DMS53 treated with DMSO at 0.1 percent for 48 hours (cell line): Measurements from ENCODE around the gene GCH1.
"Not testable (repeated sequence)": the region's sequence is repeated elsewhere in the genome, so short reads cannot be mapped to it uniquely, and the experiment has no call there.

ENCODE experiments used
- DNase-seq: peaks from one replicate; lab custom pipeline; 2025; ENCODE audit not compliant: unreplicated experiment; lab: John Stamatoyannopoulos, UW

The GCH1 gene

DNA sequence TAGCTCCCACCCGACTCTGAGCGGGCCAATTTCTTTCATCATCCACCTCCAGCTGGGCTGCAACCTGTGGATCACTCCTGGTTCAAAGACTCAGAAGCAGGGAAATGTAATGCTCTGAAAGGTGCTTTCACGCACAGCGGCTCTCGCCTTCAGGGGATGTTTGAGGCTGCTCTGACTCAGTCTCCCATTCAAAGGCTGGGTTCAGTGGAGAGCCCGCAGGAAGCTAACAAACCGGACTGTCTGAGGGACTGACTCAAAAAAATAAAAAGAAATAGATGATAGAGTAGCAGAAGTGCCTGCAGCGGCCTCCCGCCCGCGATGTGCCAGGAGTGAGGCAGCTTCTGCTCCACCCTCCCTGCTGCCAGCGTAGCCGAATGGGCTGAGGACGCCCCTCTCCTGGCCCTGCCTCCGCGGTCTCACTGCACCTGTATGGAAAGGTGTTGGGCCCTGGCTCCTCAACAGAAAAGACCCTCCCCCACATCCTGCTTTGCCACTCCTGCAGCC lies 98.0 kb downstream of the GCH1 start:
- DNase-seq = no peak

DNA sequence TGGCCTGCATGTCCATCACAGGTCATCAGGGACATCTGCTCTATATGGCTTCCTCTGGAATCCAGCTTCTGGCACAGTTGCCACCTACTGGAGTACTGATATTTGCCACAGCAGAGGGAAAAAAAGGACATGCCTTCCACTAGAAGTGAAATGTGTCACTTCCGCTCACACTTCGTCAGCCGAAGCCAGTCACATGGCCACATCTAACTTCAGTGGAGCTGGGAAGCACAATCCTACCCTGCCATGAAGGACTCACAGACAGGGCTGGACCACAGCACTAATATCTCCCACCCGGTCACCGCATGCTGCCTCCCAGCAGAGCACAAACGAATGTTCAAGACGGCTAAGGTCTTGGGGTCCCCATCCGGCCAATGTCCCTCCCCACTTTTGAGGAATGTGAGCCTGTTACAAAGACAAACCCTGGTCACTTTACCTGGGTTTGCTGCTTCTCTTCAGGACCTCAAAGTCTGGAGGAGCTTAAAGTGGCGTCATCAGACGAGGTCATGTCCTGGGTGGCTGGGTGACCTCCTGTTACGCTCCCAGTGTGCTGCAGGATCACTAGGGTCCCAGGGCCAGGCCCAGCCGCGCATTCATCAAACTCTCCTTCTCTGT lies 98.6 kb downstream of the GCH1 start:
- DNase-seq = no peak

DNA sequence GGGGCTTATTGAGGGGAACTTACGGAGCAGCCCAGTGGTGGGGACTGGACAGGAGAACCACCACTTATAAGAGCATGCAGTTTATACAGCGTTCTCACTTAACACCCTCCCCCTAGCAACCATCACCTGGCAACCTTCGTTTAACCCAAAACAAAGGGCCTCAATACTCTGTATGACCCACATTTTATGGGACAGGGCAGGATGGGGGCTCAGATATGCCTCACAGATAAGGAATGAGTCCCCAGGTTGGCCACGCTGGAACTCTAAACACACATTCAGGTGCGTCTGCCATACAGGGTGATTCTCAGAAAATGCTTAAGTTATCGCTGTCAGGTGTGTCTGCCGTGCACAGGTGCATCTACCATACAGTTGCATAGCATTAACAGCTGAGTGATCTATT lies 99.2 kb downstream of the GCH1 start:
- no peak for DNase-seq

DNA sequence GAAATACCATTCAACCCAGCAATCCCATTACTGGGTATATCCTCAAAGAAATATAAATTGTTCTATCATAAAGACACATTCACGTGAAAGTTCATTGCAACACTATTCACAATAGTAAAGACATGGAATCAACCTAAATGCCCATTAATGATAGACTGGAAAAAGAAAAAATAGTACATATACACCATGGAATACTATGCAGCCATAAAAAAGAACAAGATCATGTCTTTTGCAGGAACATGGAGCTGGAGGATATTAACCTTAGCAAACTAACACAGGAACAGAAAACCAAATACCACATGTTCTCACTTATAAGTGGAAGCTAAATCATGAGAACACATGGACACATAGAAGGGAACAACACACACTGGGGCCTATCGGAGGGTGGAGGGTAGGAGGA lies 101.1 kb downstream of the GCH1 start:
- not testable (repeated sequence) for DNase-seq

DNA sequence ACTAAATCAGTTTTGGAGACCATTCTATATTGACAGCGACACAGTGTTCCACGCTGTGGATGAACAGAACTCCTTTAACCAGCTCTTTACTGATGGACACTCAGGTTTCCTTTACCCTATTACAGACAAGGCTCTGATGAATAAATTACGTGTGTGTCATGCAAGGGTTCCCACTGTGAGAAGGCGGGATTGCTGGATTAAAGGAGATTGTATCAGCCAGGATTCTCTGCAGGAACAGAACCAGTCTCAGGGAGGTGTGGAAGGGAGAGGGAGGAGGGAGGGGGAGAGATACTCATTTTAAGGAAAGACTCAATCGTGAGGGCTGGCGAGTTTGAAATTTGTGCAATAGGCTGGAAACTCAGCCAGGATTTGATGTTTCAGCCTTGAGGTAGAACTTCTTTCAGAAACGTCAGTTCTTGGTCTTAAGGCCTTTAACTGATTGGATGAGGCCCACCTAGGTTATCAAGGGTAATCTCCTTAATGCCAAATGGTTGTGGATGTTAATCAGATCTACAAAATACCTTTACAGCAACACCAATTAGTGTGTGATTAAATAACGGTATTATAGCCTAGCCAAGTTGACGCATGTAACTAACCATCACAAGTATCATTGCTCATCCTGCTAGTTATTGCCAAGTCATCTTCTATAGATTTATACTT lies 104.0 kb downstream of the GCH1 start:
- no peak for DNase-seq

DNA sequence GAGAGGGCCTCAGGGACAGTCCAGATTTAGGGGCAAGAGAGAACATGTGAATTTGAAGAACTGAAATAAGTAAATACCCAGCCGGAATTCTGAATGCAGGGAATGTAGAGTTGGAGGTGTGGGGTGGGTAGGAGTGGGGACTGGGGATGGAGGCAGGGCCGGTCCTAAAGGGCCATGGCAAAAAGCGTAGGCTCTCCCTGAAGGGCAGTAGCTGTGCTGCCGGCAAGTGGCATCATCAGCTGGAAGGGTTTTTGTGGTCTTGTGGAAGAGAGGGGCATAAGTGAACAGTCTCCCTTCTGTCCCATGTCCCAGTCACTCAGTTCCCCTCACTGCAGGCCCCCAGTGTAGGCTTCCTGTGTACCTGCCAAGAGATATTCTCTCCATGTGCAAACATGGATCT lies 104.6 kb downstream of the GCH1 start:
- no peak for DNase-seq

DNA sequence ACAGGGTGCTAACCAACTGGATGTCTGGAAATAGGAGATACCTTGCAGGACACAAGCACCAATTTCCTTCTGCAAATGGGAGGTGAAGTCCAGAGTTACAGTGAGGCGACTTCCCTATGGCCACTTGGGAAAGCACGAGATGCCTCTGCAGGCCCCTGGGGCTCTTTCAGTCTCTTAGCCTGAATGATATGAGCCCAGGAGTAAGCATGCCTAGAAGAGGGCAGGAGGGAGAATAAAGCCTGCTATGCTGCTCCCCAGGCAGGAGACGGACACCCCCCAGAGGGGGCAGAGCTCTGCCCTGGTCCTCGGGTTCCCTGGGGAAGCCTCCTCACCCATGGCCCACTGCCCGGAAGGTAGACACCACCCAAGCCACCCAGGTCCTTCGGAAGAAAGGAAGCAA lies 105.1 kb downstream of the GCH1 start:
- DNase-seq = no peak

DNA sequence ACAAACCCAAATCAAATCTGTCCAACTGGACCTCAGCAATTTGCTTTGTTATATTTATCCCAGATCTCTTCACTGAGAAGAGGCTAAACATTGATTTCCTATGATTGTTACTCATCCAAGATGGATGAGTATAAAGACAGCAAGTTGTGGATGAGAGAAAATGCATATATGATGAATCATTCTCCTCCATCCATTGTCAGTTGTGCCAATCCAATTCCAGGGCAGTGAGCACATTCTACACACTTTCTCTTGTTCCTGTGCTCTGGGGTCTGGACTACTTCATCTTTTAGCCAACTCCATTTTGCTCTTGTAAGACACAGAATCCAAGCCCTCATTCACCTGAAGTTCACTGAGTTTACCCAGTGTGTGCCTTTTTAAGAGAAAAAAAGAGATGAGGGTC lies 105.7 kb downstream of the GCH1 start:
- DNase-seq = no peak

DNA sequence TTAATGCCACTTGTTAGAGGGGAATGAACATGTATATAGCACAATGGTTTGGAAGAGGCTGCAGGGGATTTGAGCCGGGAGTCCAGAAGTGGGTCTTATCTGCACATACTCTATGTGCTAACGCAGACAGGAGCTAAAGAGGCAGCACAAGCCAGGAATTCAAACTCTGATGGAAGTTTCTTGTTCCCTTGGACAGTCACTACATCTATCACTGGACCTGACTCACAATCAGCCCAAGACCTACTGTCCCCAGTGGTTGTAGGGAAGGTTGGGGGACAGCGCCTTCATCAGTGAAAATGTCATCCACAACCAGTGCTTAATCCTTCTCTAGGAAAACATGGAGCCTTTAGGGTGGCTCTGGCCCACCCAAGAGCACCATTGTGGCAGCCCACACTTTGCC lies 107.8 kb downstream of the GCH1 start:
- DNase-seq = no peak

DNA sequence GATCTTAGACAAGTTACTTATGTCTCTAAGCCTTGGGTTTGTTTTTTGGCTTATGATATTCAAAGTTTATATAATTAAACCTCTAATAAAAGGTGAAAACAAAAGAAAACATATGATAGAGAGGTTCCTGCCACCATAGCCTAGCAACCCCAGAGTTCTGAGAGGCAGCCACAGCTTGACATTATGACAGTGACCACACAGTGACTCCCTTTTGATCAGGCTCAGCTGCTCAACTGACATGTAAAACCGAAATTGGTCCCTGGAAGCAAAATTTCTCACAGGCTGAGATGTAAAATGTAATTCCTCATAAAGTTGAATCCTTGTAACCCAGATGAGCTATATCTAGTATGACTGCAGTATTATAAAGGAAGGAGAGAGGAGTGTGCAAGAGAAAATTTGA lies 108.5 kb downstream of the GCH1 start:
- DNase-seq = no peak

DNA sequence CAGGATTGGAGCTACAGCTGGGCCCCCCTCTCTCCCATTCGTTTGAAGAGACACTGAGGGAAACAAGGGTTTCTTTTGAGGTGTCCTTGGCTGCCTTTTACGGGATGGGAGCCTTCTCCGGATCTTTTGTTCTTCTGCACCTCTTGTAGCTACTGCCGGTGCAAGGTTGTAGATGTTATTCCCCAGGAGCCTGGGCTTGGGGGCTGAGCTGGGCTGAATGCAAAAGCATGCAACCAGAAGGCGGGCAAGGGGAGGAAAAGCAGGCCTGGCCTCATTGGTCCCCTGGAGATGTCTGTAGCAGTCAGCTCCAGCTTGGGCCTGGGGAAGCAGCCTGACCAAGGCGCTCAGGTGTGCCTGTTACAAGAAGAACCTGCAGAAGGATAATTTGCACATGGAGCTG lies 110.3 kb downstream of the GCH1 start:
- no peak for DNase-seq
